ENCODE data around the gene SETBP1.

SETBP1 gene

DNA sequence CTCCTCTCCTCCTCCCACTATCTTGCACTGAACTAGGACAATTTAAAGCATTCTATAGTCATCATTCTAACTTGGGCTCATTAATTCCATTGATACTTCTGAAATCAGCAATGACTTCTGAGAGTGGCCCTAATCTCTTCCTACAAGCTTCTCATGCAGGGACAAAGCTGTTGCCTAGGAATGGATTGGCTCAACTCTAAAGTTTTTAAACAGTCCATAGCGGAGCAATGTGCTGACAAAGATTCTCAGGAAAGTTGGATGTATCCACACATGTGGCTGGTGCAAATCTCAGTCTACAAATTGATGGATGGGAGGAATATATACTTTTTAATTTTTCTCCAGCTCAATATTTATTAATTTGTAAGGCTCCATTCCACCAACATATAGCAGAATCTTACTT, 388.9 kb downstream of the SETBP1 start:
- no peak for DNase-seq (ENCODE audit: low spot score)

DNA sequence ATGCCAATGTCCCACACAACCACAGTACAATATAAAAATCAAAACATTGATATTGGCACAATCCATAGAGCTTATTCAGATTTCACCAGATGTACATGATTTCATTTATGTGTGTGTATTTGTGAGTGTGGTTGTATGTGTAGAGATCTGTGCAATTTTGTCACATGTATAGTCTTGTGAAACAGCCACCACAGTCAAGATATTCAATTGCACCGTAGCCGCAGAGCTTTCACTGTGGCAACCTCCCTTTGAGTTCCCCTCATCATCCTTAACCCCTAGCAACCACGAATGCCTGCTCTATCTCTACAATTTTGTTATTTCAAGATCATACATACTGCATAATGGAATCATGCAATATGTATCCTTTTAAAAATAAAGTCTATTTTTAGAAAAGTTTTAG, 391.3 kb downstream of the SETBP1 start:
- DNase-seq (ENCODE audit: low spot score) = no peak

- DNase-seq (ENCODE audit: low spot score) = no peak
Observed at GRCh38 chr18:45073556-45073955, 392.9 kb downstream of the SETBP1 start.

DNA sequence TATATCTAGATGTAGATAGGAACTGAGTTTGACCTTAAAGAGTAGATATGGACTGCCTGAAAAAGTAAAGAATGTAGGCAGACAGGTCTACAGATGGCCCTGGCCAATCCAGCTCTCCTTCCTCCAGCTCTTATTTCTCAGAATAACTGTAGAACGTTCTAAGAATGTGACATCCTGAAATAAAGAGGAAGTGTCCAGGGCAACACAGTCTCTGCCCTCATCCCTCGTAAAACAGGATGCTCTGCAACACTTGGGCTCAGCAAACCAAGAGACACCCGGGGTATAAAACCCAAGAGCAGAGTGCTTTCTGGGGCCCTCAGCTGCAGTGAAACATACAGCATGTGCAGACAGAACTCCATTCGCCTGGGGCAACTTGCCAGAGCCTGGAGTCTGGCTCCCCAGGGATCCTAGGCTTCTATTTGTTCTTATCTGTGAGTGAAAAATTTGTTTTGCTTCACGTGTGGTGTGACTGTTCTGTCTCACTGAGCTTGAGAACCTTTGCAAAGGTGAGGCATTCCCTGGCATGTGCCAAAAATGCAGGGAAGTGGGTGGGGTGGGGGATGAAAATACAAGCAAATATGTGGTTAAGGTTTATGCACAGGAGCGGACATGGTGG, 401.0 kb downstream of the SETBP1 start:
- DNase-seq (ENCODE audit: low spot score) = no peak

DNA sequence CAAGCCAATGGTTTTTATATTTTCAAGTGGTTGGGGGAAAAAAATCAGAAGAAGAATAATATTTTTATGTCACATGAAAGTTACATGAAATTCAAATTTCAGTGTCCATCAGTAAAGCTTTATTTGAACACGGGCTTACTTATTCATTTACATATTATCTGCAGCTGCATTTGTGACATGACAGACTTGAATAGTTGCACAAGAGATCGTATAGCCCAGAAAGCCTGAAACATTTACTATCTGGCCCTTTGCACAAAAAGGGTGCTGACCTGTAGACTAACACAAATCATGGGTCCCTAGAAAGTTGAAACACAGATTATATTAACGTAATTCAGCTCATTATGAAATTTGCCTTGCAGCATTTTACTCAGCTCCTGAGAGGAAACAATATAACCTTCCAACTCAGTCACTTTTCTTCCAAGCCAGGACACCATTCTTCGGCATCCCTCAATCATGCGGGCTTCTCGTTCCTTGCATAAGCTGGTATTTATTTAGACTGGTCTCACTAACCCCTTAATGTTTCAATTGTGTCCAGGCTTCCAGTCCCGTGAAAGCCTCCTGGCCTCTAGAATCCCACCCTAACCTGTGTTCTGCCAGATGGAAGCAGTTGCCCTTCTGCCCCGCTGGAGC, 402.7 kb downstream of the SETBP1 start:
- no peak for DNase-seq (ENCODE audit: low spot score)

DNA sequence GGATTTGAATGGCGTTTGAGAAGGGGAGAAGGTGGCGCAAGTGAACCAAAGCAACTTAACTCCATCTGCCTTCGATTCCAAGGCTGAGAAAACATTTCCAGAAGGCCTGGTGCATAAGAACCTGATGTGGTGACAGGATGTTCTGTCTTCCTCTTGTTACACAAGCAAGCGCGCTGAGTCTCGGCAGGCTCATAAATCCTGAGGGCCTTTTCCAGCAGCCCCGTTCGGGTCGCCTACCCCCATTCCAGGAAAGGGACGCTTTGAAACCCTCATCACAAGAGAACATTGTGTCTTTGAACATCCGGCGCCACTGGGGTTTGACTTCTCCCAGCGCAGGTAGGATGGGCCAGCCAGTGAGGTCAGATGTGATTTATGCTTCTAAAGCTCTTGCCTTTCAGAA, 403.5 kb downstream of the SETBP1 start:
- no peak for DNase-seq (ENCODE audit: low spot score)

- no peak for DNase-seq (ENCODE audit: low spot score)
Observed at GRCh38 chr18:45085916-45086624, 405.4 kb downstream of the SETBP1 start.

DNA sequence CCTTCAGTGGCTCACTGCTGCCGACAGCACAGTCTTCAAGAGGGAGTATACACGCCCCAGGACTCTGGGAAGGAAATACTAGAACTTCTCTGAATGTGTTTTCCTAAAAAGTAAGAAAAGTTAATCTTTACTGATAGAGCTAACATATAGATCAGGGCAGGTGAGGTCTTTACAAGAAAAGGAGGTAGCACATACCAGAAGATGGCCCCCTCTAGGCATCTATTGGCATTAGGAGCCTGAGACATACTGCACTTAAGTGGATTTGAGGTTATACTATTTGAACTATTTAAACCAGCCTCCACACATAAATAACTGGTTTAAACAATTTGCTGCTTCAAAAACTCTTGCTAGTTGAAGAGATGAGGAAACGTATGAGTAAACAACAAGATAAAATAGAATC, 406.1 kb downstream of the SETBP1 start:
- DNase-seq (ENCODE audit: low spot score) = no peak

GRCh38 chr18:45090526-45091140, 409.9 kb downstream of the SETBP1 start:
- no peak for DNase-seq (ENCODE audit: low spot score)

DNA sequence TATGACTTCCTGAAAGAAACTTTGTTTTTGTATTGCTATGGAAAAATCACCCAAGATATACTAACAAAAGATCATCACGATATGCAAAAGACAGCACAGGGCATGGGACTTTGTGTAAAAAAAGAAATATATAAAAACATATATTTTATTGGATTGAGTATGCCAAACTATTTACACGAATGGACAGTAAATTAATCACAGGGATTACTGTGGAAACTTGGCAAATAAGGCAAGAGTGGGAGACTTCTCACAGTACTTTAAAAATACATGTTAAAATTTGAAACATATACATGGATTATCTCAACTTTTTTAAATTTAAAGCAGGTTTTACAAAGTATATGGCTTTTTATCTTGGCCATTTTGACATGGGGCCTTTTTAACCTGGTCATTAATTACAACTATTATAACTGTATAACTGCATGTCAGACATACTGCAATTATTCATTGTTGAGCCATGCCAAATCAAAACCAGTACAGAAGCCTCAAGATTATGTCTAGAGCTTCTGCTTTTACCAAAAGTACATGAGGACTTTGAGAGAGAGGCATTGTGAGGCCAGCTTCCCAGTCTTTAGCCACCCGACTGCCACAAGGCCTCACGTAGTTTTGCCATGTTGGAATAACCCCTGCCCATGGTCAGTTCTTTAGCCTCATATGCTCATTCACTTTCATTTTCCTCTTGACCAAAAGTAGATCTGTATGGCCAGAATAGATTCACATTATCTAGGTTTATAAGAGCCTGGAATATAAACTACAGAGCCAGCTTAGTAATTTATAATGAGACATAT, 419.8 kb downstream of the SETBP1 start:
- no peak for DNase-seq (ENCODE audit: low spot score)

DNA sequence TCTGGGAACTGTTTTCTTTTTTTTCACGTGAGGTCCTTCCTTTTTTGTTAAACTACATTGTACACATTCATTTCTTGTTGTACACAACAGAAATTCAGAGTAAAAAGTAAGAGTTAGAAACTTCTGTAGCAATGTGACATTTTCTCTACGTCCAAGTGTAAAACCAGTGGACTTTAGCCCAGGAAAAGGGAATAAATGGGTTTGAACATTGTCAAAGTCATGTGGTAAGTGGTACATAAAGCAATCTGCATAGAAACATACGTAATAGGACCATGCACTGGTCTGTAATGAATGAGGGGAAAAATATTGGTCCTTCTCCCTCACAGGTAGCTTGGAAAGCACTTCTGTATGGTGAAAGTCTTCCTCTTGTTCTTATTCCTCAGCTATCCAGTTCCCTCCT, 421.4 kb downstream of the SETBP1 start:
- no peak for DNase-seq (ENCODE audit: low spot score)

GRCh38 chr18:45102863-45103262, 422.2 kb downstream of the SETBP1 start:
- no peak for DNase-seq (ENCODE audit: low spot score)

GRCh38 chr18:45103319-45104048, 422.8 kb downstream of the SETBP1 start:
- DNase-seq (ENCODE audit: low spot score) = no peak

- DNase-seq (ENCODE audit: low spot score) = no peak
Observed at GRCh38 chr18:45104049-45104395, 423.3 kb downstream of the SETBP1 start.

DNA sequence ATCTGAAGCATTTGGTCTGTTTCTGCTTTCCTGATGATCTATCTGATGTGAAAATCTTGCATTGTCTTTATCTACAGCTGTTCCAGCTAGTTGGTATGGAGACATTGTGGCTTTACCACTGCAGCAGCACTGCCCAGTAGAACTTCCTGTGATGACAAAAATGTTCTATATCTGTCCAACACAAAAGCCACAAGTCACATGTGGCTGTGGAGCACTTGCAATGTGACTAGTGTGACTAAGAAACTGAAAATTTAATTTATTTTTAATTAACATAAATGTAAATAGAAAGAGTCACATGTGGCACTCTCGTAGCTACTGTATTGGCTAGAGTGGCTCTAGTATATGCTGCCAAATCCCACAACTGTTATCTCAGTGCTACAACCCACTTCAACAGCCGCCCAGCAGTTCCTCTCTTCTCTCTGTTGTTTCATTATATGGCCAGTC, 425.7 kb downstream of the SETBP1 start:
- DNase-seq (ENCODE audit: low spot score) = no peak

DNA sequence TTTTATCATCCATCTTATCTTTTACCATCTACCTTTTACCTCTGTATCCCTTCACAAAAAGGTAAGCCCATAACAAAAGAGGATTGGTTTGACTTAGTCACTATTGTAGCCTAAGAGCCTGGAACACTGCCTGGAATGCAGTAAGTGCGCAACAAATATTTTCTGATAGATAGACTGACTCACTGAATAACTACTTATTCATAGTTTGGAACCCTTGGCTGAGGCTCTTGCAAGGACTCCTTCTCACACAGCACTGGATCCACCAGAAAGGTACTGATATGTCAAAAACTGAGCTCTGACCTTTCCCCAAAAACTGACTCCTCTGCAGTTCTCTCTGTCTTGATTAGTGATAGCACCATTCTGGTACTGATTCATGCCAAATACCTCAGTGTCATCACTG, 426.7 kb downstream of the SETBP1 start:
- DNase-seq (ENCODE audit: low spot score) = no peak

DNA sequence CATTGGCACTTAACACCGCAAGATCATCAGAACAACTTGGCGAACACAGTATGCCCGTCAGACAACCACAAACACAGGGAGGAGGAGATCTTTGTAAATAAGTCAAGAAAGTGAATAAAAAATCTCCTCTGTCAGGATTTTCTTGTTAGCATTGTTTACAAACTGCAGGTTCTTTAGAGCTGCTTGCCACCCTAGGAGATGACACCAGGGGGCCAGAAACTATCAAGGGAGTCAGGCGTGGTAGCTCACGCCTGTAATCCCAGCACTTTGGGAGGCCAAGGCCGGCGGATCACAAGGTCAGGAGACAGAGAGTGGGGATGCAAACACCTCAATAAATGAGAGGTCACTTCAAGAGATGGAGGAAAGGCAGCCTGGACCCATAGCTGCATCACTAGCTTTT, 428.1 kb downstream of the SETBP1 start:
- no peak for DNase-seq (ENCODE audit: low spot score)

- DNase-seq (ENCODE audit: low spot score) = no peak
Observed at GRCh38 chr18:45109271-45109670, 428.6 kb downstream of the SETBP1 start.

GRCh38 chr18:45109706-45110105, 429.0 kb downstream of the SETBP1 start:
- no peak for DNase-seq (ENCODE audit: low spot score)

GRCh38 chr18:45110577-45111501, 430.2 kb downstream of the SETBP1 start:
- no peak for DNase-seq (ENCODE audit: low spot score)

- DNase-seq (ENCODE audit: low spot score) = no peak
Observed at GRCh38 chr18:45111502-45111848, 430.8 kb downstream of the SETBP1 start.
